Measurements from ENCODE around the gene JPH3. TPM values are rescaled to one million over a fixed set of nuclear protein-coding genes. Genes with fewer than 3 reads are reported as not detected.

Gene JPH3
- total RNA-seq, 1 experiment from 2014 or later: 32.7 TPM

DNA sequence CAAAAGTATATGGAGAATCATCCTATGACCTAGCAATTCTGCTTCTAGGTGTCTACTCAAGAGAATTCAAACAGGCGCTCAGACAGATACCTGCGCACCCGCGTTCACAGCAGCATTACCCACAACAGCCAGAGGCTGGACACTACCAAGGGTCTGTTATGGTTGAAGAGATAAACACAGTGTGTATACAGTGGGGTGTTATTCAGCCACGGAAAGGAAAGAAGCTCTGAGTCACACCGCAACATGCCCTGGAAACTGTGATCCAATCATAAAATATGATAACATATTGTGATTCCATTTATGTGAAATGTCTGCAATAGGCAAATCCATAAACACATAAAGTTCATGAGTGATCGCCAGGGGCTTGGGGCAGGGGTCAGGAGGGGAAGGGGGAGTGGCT lies 18.0 kb upstream of the JPH3 start:
- WGBS (ENCODE audit: extremely low coverage, insufficient read length, low lambda C conversion rate): no CpG with 5 or more reads among the region's 7 CpGs
- Histone ChIP-seq H2BK120ac (ENCODE audit: low read depth, low read length, poor library complexity, severe bottlenecking) (no peak overlapping the region), H3K56ac (ENCODE audit: insufficient read length, low read depth, low read length) (no peak overlapping the region), H3K4me1 (ENCODE audit: insufficient read depth, low read length) (no peaks in the 10 kb centered on the region), H3K23ac (ENCODE audit: insufficient read length, low read depth, low read length) (no peak overlapping the region), H3T11ph (ENCODE audit: low read length) (no peak overlapping the region), H3K23me2 (ENCODE audit: insufficient read length, low read depth, low read length, poor library complexity, severe bottlenecking) (no peaks in the 10 kb centered on the region), H3K14ac (ENCODE audit: insufficient read depth, low read length) (no peak overlapping the region), H2BK15ac (ENCODE audit: low read depth, low read length) (no peak overlapping the region), H2BK12ac (ENCODE audit: insufficient read length, low read depth, low read length) (no peak overlapping the region), H4K20me1 (ENCODE audit: control insufficient read depth, insufficient read depth, insufficient read length) (no peaks in the 10 kb centered on the region), H3K9me3 (ENCODE audit: control insufficient read depth, low read depth, low read length) (no peaks in the 10 kb centered on the region), H3K9ac (ENCODE audit: extremely low read depth, insufficient read length, low read length) (no peak overlapping the region), H2BK20ac (ENCODE audit: low read depth, low read length, poor library complexity, severe bottlenecking) (no peak overlapping the region), H2AFZ (ENCODE audit: low read length) (no peak overlapping the region), H3K4me2 (ENCODE audit: insufficient read depth, insufficient read length, low read length) (no peak overlapping the region), H3K79me2 (ENCODE audit: insufficient read depth, low read length) (no peaks in the 10 kb centered on the region), H4K8ac (replicated peaks; ENCODE audit: insufficient read length, low read depth, low read length) (no peak overlapping the region), H3K4ac (ENCODE audit: low read depth, low read length) (no peak overlapping the region), H2AK5ac (ENCODE audit: insufficient read length, low read length) (no peak overlapping the region), H3K79me1 (ENCODE audit: insufficient read depth, low read depth, low read length, poor library complexity, severe bottlenecking) (no peaks in the 10 kb centered on the region), H3K27me3 (ENCODE audit: insufficient read depth, low read length) (no peaks in the 10 kb centered on the region), H3K27ac (ENCODE audit: insufficient read length, low read depth, low read length) (no peak overlapping the region), H2BK5ac (ENCODE audit: insufficient read length, low read length) (no peak overlapping the region), H4K5ac (ENCODE audit: insufficient read length, low read depth, low read length) (no peak overlapping the region), H4K91ac (ENCODE audit: insufficient read length, low read depth, low read length) (no peak overlapping the region), H3K18ac (ENCODE audit: insufficient read length, low read depth, low read length) (no peak overlapping the region)
- H3K36me3 Mint-ChIP-seq (ENCODE audit: insufficient read depth in 1 of 3, low read depth in 3 of 3): no peaks in the 10 kb centered on the region
- H3K27me3 Mint-ChIP-seq (ENCODE audit: low read depth): peaks cover 16% of the 10 kb centered on the region
- no peaks in the 10 kb centered on the region; a peak in 1 of 5 replicates for H3K9me3 Mint-ChIP-seq
- TF ChIP-seq, protein P1, sequence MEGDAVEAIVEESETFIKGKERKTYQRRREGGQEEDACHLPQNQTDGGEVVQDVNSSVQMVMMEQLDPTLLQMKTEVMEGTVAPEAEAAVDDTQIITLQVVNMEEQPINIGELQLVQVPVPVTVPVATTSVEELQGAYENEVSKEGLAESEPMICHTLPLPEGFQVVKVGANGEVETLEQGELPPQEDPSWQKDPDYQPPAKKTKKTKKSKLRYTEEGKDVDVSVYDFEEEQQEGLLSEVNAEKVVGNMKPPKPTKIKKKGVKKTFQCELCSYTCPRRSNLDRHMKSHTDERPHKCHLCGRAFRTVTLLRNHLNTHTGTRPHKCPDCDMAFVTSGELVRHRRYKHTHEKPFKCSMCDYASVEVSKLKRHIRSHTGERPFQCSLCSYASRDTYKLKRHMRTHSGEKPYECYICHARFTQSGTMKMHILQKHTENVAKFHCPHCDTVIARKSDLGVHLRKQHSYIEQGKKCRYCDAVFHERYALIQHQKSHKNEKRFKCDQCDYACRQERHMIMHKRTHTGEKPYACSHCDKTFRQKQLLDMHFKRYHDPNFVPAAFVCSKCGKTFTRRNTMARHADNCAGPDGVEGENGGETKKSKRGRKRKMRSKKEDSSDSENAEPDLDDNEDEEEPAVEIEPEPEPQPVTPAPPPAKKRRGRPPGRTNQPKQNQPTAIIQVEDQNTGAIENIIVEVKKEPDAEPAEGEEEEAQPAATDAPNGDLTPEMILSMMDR (conservative IDR thresholded peaks at IDR 0.05): no peak
- no peak for DNase-seq
- H3K4me3 Mint-ChIP-seq: no peak overlapping the region
- H3K27ac Mint-ChIP-seq: no peak overlapping the region
- H3K4me1 Mint-ChIP-seq: peaks cover 23 to 46% of the 10 kb centered on the region in 2 experiments

All from H9 (cell line).